ENCODE data around the gene CCDC88C. TPM values are rescaled to one million over a fixed set of nuclear protein-coding genes. Genes with fewer than 3 reads are reported as not detected.

The CCDC88C gene
- total RNA-seq, 1 donor, result 0.36 TPM

GRCh38 chr14:91456283-91456682 lies 38.7 kb upstream of the CCDC88C start:
- H3K4me2 ChIP-seq (ENCODE audit: insufficient read depth, low read length), result no peak overlapping the region
- no peak for DNase-seq (ENCODE audit: insufficient read length, low spot score, missing footprints)
- no peaks in the 10 kb centered on the region for H3K79me2 ChIP-seq (ENCODE audit: insufficient read depth, low read length)
- H4K20me1 ChIP-seq (ENCODE audit: insufficient read depth, low read length), result peaks cover 4% of the 10 kb centered on the region
- H3K9me3 ChIP-seq (ENCODE audit: low read depth, low read length), result no peaks in the 10 kb centered on the region
- peaks cover 38% of the 10 kb centered on the region for H3K36me3 ChIP-seq (ENCODE audit: insufficient read depth, low read length)
- H2AFZ ChIP-seq (ENCODE audit: low read length), result no peak overlapping the region
- H3K4me1 ChIP-seq (ENCODE audit: insufficient read depth, low read length), result no peaks in the 10 kb centered on the region
- TF ChIP-seq CTCF (IDR thresholded peaks at IDR 0.05; ENCODE audit: extremely low read depth, low read depth, low read length), result no peak
- H3K27me3 ChIP-seq (ENCODE audit: insufficient read depth, low read length), result no peaks in the 10 kb centered on the region
- no peak overlapping the region for H3K4me3 ChIP-seq (ENCODE audit: insufficient read depth, low read length)
- H3K27ac ChIP-seq (ENCODE audit: low read depth, low read length), result no peak overlapping the region

GRCh38 chr14:91454580-91454979 lies 37.0 kb upstream of the CCDC88C start:
- H3K27ac ChIP-seq (ENCODE audit: low read depth, low read length), result no peak overlapping the region
- DNase-seq (ENCODE audit: insufficient read length, low spot score, missing footprints), result no peak

GRCh38 chr14:91454155-91454554 lies 36.5 kb upstream of the CCDC88C start:
- no peak for DNase-seq (ENCODE audit: insufficient read length, low spot score, missing footprints)
- Histone ChIP-seq H3K27ac (ENCODE audit: low read depth, low read length) (no peak overlapping the region), H3K4me3 (ENCODE audit: insufficient read depth, low read length) (no peak overlapping the region), H3K79me2 (ENCODE audit: insufficient read depth, low read length) (no peaks in the 10 kb centered on the region), H3K4me2 (ENCODE audit: insufficient read depth, low read length) (no peak overlapping the region), H4K20me1 (ENCODE audit: insufficient read depth, low read length) (peaks cover 4% of the 10 kb centered on the region), H2AFZ (ENCODE audit: low read length) (no peak overlapping the region), H3K27me3 (ENCODE audit: insufficient read depth, low read length) (no peaks in the 10 kb centered on the region), H3K4me1 (ENCODE audit: insufficient read depth, low read length) (no peaks in the 10 kb centered on the region), H3K9me3 (ENCODE audit: low read depth, low read length) (no peaks in the 10 kb centered on the region), H3K36me3 (ENCODE audit: insufficient read depth, low read length) (peaks cover 24% of the 10 kb centered on the region)
- no peak for TF ChIP-seq CTCF (IDR thresholded peaks at IDR 0.05; ENCODE audit: extremely low read depth, low read depth, low read length)

More at GRCh38 chr14:91454580-91454979, 37.0 kb upstream of the CCDC88C start:
- Histone ChIP-seq H2AFZ (ENCODE audit: low read length) (no peak overlapping the region), H3K36me3 (ENCODE audit: insufficient read depth, low read length) (peaks cover 24% of the 10 kb centered on the region), H3K9me3 (ENCODE audit: low read depth, low read length) (no peaks in the 10 kb centered on the region), H3K79me2 (ENCODE audit: insufficient read depth, low read length) (no peaks in the 10 kb centered on the region), H3K4me1 (ENCODE audit: insufficient read depth, low read length) (no peaks in the 10 kb centered on the region), H4K20me1 (ENCODE audit: insufficient read depth, low read length) (peaks cover 4% of the 10 kb centered on the region), H3K27me3 (ENCODE audit: insufficient read depth, low read length) (no peaks in the 10 kb centered on the region), H3K4me3 (ENCODE audit: insufficient read depth, low read length) (no peak overlapping the region), H3K4me2 (ENCODE audit: insufficient read depth, low read length) (no peak overlapping the region)
- TF ChIP-seq CTCF (IDR thresholded peaks at IDR 0.05; ENCODE audit: extremely low read depth, low read depth, low read length), result no peak

GRCh38 chr14:91453744-91454143 lies 36.1 kb upstream of the CCDC88C start:
- no peak overlapping the region for H2AFZ ChIP-seq (ENCODE audit: low read length)
- no peak for TF ChIP-seq CTCF (IDR thresholded peaks at IDR 0.05; ENCODE audit: extremely low read depth, low read depth, low read length)
- H3K27me3 ChIP-seq (ENCODE audit: insufficient read depth, low read length), result no peaks in the 10 kb centered on the region
- no peaks in the 10 kb centered on the region for H3K79me2 ChIP-seq (ENCODE audit: insufficient read depth, low read length)
- no peaks in the 10 kb centered on the region for H3K4me1 ChIP-seq (ENCODE audit: insufficient read depth, low read length)
- DNase-seq (ENCODE audit: insufficient read length, low spot score, missing footprints), result no peak
- peaks cover 4% of the 10 kb centered on the region for H4K20me1 ChIP-seq (ENCODE audit: insufficient read depth, low read length)
- H3K4me2 ChIP-seq (ENCODE audit: insufficient read depth, low read length), result no peak overlapping the region
- H3K36me3 ChIP-seq (ENCODE audit: insufficient read depth, low read length), result peaks cover 22% of the 10 kb centered on the region
- H3K27ac ChIP-seq (ENCODE audit: low read depth, low read length), result no peak overlapping the region
- H3K9me3 ChIP-seq (ENCODE audit: low read depth, low read length), result no peaks in the 10 kb centered on the region
- H3K4me3 ChIP-seq (ENCODE audit: insufficient read depth, low read length), result no peak overlapping the region

Measured in osteoblast (primary cell).